ENCODE measurements around the gene CNOT3.

- TF ChIP-seq, protein P1, sequence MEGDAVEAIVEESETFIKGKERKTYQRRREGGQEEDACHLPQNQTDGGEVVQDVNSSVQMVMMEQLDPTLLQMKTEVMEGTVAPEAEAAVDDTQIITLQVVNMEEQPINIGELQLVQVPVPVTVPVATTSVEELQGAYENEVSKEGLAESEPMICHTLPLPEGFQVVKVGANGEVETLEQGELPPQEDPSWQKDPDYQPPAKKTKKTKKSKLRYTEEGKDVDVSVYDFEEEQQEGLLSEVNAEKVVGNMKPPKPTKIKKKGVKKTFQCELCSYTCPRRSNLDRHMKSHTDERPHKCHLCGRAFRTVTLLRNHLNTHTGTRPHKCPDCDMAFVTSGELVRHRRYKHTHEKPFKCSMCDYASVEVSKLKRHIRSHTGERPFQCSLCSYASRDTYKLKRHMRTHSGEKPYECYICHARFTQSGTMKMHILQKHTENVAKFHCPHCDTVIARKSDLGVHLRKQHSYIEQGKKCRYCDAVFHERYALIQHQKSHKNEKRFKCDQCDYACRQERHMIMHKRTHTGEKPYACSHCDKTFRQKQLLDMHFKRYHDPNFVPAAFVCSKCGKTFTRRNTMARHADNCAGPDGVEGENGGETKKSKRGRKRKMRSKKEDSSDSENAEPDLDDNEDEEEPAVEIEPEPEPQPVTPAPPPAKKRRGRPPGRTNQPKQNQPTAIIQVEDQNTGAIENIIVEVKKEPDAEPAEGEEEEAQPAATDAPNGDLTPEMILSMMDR (IDR thresholded peaks at IDR 0.05) = no peak
- TF ChIP-seq EZH2 (IDR thresholded peaks at IDR 0.05; ENCODE audit: borderline replicate concordance, insufficient read depth, low read depth, low read length, poor library complexity, severe bottlenecking) = no peak
Measured at GRCh38 chr19:54178581-54179261, 41.2 kb downstream of the CNOT3 start.
